ENCODE measurements around the gene CYTH1.

DNA sequence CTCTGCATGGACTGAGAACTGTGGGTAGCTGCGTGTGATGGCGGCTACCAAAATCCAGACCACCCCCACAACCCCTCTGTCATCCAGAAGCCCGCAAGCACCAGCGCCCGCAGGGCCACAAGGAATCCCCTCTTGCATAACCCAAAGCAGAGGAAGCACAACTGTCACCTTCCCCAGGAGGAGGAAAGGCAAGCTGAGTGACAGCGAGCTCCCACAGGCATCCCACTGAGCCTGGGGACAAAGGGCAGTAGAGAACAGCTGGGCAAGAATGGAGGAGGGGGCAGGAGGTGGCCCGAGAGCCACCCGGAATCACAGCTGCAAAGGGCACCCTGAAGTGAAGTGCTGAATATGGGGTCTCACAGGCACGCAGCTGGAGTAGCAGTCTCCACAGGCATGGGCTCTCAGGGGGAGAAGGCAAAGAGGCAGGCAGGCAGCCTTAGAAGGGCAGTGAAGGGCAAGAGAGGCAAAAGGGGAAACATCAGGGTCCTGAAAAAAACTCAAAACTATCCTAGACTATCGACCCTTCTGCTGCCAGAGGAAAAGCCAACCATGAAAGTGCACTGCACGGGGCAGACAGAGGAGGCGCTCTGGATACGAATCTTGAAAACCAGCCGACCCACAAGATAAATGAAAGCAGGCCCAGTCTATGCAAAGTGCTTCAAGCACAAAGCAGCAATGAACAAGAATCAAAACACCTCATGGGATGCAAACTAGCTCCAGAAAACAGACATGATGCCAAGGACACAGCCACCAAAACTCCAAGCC, 41.4 kb upstream of the CYTH1 start:
- TF ChIP-seq EZH2 (IDR thresholded peaks at IDR 0.05; ENCODE audit: borderline replicate concordance, low read length), result no peak
- no peak for TF ChIP-seq CTCF (conservative IDR thresholded peaks at IDR 0.05 in 1 of 2, IDR thresholded peaks at IDR 0.05 in 1 of 2; ENCODE audit: extremely low read depth in 1 of 2, insufficient read depth in 1 of 2, low read depth in 1 of 2, low read length in 2 of 2)
